Measurements from ENCODE around the gene AMD1.

DNA sequence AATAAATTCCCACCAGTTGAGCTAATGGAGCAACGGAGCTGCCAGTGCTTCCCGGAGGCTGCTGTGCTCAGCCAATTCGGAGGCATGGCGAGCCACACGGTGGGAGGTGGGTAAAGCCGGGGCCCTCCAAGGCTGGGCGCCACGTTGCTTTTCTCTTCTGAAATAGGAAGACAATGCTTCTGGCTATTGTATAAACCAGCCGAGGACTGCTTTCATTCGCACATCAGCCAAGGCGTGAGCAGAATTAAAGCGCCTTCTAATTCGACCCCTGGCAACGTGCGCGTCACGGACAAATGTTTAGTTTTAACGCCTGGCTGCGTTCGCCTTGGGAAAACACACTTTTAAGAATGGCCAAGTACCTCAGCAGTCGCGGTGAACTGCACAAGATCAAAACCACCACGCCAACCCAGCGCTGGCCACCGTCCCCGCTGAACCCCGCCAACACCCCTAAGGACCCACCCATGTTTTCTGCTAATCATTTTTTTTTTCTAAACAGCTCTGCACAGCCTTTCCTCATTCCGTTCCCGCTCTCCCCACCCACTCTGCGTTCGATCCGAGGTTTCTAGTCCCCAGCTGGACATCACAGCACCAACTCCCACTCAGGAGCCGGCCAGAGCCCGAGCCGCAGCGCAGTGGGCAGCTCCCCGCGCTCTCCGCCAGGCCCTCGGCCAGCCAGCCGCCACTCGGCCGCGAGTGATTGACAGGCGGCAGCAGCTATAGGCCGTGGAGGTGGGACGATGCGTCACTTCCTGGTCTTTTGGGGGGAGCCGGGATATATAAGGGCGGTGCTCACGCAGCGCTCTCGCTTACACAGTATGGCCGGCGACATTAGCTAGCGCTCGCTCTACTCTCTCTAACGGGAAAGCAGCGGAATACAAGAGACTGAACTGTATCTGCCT is at the start of gene AMD1:
- TF ChIP-seq, protein P1, sequence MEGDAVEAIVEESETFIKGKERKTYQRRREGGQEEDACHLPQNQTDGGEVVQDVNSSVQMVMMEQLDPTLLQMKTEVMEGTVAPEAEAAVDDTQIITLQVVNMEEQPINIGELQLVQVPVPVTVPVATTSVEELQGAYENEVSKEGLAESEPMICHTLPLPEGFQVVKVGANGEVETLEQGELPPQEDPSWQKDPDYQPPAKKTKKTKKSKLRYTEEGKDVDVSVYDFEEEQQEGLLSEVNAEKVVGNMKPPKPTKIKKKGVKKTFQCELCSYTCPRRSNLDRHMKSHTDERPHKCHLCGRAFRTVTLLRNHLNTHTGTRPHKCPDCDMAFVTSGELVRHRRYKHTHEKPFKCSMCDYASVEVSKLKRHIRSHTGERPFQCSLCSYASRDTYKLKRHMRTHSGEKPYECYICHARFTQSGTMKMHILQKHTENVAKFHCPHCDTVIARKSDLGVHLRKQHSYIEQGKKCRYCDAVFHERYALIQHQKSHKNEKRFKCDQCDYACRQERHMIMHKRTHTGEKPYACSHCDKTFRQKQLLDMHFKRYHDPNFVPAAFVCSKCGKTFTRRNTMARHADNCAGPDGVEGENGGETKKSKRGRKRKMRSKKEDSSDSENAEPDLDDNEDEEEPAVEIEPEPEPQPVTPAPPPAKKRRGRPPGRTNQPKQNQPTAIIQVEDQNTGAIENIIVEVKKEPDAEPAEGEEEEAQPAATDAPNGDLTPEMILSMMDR (IDR thresholded peaks at IDR 0.05): no peak
- peak; percentile 29 to 96 for TF ChIP-seq POLR2A (IDR thresholded peaks at IDR 0.05)
